Ectodermal cell (in vitro differentiated cells): Measurements from ENCODE around the gene PNMA1.

Source experiments
- H3K27ac ChIP-seq: 2 replicates; pipeline ENCODE4 v1.7.0; 2013; ENCODE audit warnings: mild to moderate bottlenecking, low read depth, low read length; ENCODE audit not compliant: insufficient read depth, poor library complexity, severe bottlenecking
- H3K27me3 ChIP-seq: 2 replicates; pipeline ENCODE4 v1.7.0; 2013; ENCODE audit warnings: mild to moderate bottlenecking, low read length; ENCODE audit not compliant: insufficient read depth, control insufficient read depth, poor library complexity, severe bottlenecking
- H3K36me3 ChIP-seq: one replicate; pipeline ENCODE4 v1.7.0; 2013; ENCODE audit warnings: low read length; ENCODE audit not compliant: control insufficient read depth, insufficient read depth
- H3K4me1 ChIP-seq: one replicate; pipeline ENCODE4 v1.7.0; 2013; ENCODE audit warnings: low read length; ENCODE audit not compliant: control insufficient read depth, insufficient read depth
- H3K4me3 ChIP-seq: 2 replicates; pipeline ENCODE4 v1.7.0; 2013; ENCODE audit warnings: low read depth, low read length, control low read depth; ENCODE audit not compliant: insufficient read depth
- H3K9me3 ChIP-seq: 2 replicates; pipeline ENCODE4 v1.7.0; 2013; ENCODE audit warnings: mild to moderate bottlenecking, low read length, moderate library complexity; ENCODE audit not compliant: control insufficient read depth
- WGBS, 2 experiments: methylation state at CpG; one replicate each; pipeline ENCODE4 v1.1.7; 2013; ENCODE audit warnings: missing lambda C conversion rate in 2 of 2; 5-methylcytosine and 5-hydroxymethylcytosine counted together

PNMA1 gene

DNA sequence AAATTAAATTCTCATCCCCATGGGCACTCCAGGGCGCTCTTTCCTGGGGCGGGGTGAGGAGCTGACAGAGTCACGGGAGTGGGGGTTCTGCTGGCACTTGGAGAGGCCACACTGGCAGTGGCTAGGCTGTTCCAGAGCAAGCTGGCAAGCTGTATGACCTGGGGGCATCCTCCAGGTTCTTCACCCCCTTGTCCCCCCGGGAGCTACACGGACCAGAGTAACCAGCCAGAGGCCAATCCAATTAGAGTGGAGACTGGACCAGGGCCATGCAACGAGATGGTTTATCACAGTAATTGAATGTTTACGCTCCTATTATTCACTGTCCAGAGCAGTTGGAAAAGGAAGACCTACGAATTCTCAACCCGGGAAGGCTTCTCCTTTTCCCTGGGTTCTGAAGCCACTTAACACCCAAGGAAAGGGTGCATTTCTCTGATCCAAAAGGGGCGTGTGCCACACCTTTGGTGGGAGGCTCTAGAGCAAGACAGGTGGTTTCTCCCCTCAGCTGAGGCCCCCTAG lies 43.8 kb upstream of the PNMA1 start:
- Histone ChIP-seq H3K4me1 (peaks cover 41% of the 10 kb centered on the region), H3K27me3 (peaks cover 43% of the 10 kb centered on the region), H3K4me3 (no peak overlapping the region), H3K36me3 (no peaks in the 10 kb centered on the region), H3K9me3 (no peaks in the 10 kb centered on the region), H3K27ac (no peak overlapping the region)
- WGBS, 2 experiments = 84 to 87% methylated on average over 10 of the region's 10 CpGs

DNA sequence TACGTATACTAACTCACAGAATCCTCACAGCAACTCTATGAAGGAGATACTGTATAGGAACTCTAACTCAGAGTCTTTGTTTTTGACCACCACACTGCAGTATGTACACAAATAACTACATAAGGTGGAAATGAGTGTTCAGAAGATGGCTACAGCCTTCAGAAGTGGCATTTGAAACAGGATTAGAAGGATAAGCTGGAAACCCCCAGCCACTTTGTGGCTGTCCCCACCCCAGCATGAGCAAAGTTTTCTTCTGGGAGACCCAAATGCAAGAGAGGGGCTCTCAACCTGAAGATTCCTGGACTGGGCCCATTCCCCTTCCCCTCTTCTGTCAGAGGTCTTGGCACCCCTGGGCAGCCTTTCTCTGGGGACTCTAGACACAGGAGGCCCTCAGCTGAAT lies 43.2 kb upstream of the PNMA1 start:
- Histone ChIP-seq H3K27ac (no peak overlapping the region), H3K4me3 (no peak overlapping the region)

GRCh38 chr14:73755434-73756014 lies 41.3 kb upstream of the PNMA1 start:
- Histone ChIP-seq H3K27ac (no peak overlapping the region), H3K4me1 (peaks cover 27% of the 10 kb centered on the region), H3K9me3 (no peaks in the 10 kb centered on the region), H3K4me3 (no peak overlapping the region), H3K36me3 (no peaks in the 10 kb centered on the region), H3K27me3 (peaks cover 20% of the 10 kb centered on the region)
- WGBS, 2 experiments = 75 to 80% methylated on average over 5 of the region's 5 CpGs

More for the DNA sequence above, 43.2 kb upstream of the PNMA1 start:
- no peaks in the 10 kb centered on the region for H3K9me3 ChIP-seq
- H3K36me3 ChIP-seq = no peaks in the 10 kb centered on the region
- peaks cover 43% of the 10 kb centered on the region for H3K4me1 ChIP-seq
- WGBS, 2 experiments = 95 to 100% methylated on average over 1 of the region's 1 CpG
- H3K27me3 ChIP-seq = peaks cover 38% of the 10 kb centered on the region

- H3K27ac ChIP-seq = no peak overlapping the region
- H3K4me3 ChIP-seq = no peak overlapping the region
- no peaks in the 10 kb centered on the region for H3K36me3 ChIP-seq
- no peaks in the 10 kb centered on the region for H3K9me3 ChIP-seq
- H3K4me1 ChIP-seq = peaks cover 25% of the 10 kb centered on the region
- peaks cover 17% of the 10 kb centered on the region for H3K27me3 ChIP-seq
- WGBS, 2 experiments = 68 to 74% methylated on average over 8 of the region's 8 CpGs
Measured at GRCh38 chr14:73754911-73755360, 40.8 kb upstream of the PNMA1 start.

GRCh38 chr14:73753887-73754795 lies 40.0 kb upstream of the PNMA1 start:
- no peak overlapping the region for H3K27ac ChIP-seq
- no peak overlapping the region for H3K4me3 ChIP-seq
- H3K36me3 ChIP-seq = no peaks in the 10 kb centered on the region
- no peaks in the 10 kb centered on the region for H3K9me3 ChIP-seq
- H3K27me3 ChIP-seq = peaks cover 15% of the 10 kb centered on the region
- 89 to 91% methylated on average over 14 of the region's 14 CpGs for WGBS, 2 experiments
- H3K4me1 ChIP-seq = peaks cover 25% of the 10 kb centered on the region

GRCh38 chr14:73753124-73753886 lies 39.1 kb upstream of the PNMA1 start:
- peaks cover 25% of the 10 kb centered on the region for H3K4me1 ChIP-seq
- no peaks in the 10 kb centered on the region for H3K9me3 ChIP-seq
- no peak overlapping the region for H3K4me3 ChIP-seq
- H3K27ac ChIP-seq = no peak overlapping the region
- no peaks in the 10 kb centered on the region for H3K36me3 ChIP-seq
- peaks cover 7% of the 10 kb centered on the region for H3K27me3 ChIP-seq
- WGBS, 2 experiments = 88 to 90% methylated on average over 9 of the region's 9 CpGs

DNA sequence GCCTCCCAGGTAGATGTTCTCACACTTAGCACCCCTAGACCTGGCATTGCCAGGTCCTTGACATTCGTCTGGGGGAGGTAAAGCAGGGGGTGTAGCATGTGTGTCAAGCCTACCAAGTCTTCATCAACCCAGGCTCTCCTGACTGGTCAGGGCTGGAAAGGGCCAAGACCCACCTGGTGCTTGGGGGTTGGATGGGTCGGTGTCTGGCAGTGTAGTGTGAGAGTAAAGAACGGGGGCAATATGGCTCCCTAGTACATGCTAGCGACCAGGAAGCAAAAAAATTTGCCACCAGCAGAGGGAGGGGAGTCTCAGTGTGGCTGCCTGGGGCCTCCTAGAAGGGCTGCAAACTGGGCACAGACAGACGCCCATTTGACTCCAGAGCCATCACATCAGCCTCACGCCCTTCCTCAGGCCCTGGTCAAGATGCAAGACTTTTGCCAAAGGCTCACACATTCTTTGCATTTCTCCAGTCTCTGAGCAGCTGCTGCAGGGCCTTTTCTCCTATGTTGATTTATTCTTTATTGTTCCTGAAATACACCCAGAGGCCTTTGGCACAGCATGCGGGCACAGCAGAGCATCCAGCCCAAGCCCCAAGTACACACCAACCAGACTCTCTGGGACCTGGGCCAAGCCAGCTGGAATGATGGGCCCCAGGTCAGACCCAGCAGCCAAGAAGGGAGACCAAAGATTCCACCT lies 38.3 kb upstream of the PNMA1 start:
- Histone ChIP-seq H3K36me3 (no peaks in the 10 kb centered on the region), H3K4me1 (peaks cover 21% of the 10 kb centered on the region), H3K9me3 (no peaks in the 10 kb centered on the region), H3K27ac (no peak overlapping the region), H3K4me3 (no peak overlapping the region), H3K27me3 (no peaks in the 10 kb centered on the region)
- WGBS, 2 experiments = 88% methylated on average over 7 of the region's 7 CpGs

- 84 to 88% methylated on average over 7 of the region's 7 CpGs for WGBS, 2 experiments
- peaks cover 32% of the 10 kb centered on the region for H3K4me1 ChIP-seq
- no peaks in the 10 kb centered on the region for H3K9me3 ChIP-seq
- H3K27me3 ChIP-seq = no peaks in the 10 kb centered on the region
- no peak overlapping the region for H3K27ac ChIP-seq
- H3K4me3 ChIP-seq = no peak overlapping the region
- no peaks in the 10 kb centered on the region for H3K36me3 ChIP-seq
Measured at GRCh38 chr14:73751157-73751691, 37.0 kb upstream of the PNMA1 start.

DNA sequence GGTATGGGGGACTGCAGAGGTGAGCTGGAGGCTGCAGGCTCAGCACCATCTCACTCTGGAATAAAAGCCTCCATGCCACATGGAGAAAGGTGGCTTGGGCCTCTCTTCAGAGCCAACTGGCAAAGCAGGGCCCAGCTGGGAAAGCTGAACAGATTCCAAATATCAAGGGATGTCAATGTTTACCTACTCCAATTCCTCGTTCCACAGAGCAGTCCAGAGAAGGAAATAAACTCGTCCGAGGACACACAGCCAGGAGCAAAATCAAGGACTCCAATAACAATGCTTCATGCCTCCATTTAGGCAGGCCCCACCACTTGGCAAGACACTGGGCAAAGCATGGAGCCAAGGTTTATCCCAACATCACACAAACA lies 36.3 kb upstream of the PNMA1 start:
- no peak overlapping the region for H3K4me3 ChIP-seq
- peaks cover 36% of the 10 kb centered on the region for H3K4me1 ChIP-seq
- H3K27ac ChIP-seq = no peak overlapping the region
- H3K27me3 ChIP-seq = no peaks in the 10 kb centered on the region
- 93 to 94% methylated on average over 3 of the region's 3 CpGs for WGBS, 2 experiments
- H3K9me3 ChIP-seq = no peaks in the 10 kb centered on the region
- no peaks in the 10 kb centered on the region for H3K36me3 ChIP-seq
